ENCODE measurements around the gene ZBTB20. TPM values are rescaled to one million over a fixed set of nuclear protein-coding genes. Genes with fewer than 3 reads are reported as not detected.

Gene ZBTB20
- total RNA-seq, 3 donors from 2014 or later (not counting 1 experiment from before 2014, with no cell fraction given) = 52.7 to 58.3 (median 55.9) TPM

GRCh38 chr3:114962189-114962588, 184.9 kb downstream of the ZBTB20 start:
- Histone ChIP-seq H3K27me3 (ENCODE audit: control insufficient read depth, insufficient read depth, low read length) (no peaks in the 10 kb centered on the region), H3K4me3 (ENCODE audit: low read length) (no peak overlapping the region), H3K4me1 (ENCODE audit: control insufficient read depth, insufficient read depth, low read length) (no peaks in the 10 kb centered on the region), H3K27ac (ENCODE audit: low read length) (no peak overlapping the region), H3K9me3 (ENCODE audit: control insufficient read depth, insufficient read depth, low read length) (no peaks in the 10 kb centered on the region), H3K36me3 (ENCODE audit: control insufficient read depth, insufficient read depth, low read length) (no peaks in the 10 kb centered on the region)
- DNase-seq (no peak), ATAC-seq (no peak)
- TF ChIP-seq CTCF (IDR thresholded peaks at IDR 0.05) = no peak
- Mint-ChIP-seq H3K27me3 (ENCODE audit: low read depth in 2 of 2) (no peaks in the 10 kb centered on the region), H3K4me1 (peaks cover 0 to 6% of the 10 kb centered on the region in 2 donors), H3K4me3 (no peak overlapping the region), H3K9me3 (no peaks in the 10 kb centered on the region), H3K36me3 (no peaks in the 10 kb centered on the region), H3K27ac (no peak overlapping the region)
- WGBS (ENCODE audit: insufficient coverage) = no CpG with 5 or more reads among the region's 2 CpGs
- intact Hi-C loops (cut with micrococcal nuclease) = no loop called here

GRCh38 chr3:114958930-114959329, 188.2 kb downstream of the ZBTB20 start:
- no peaks in the 10 kb centered on the region for H3K9me3 ChIP-seq (ENCODE audit: control insufficient read depth, insufficient read depth, low read length)
- no peaks in the 10 kb centered on the region for H3K4me1 ChIP-seq (ENCODE audit: control insufficient read depth, insufficient read depth, low read length)
- H3K4me3 ChIP-seq (ENCODE audit: low read length) = no peak overlapping the region
- H3K27me3 ChIP-seq (ENCODE audit: control insufficient read depth, insufficient read depth, low read length) = no peaks in the 10 kb centered on the region
- Mint-ChIP-seq H3K4me3 (no peak overlapping the region), H3K9me3 (no peaks in the 10 kb centered on the region), H3K4me1 (peaks cover 0 to 10% of the 10 kb centered on the region in 2 donors), H3K36me3 (peaks cover 1% of the 10 kb centered on the region), H3K27me3 (ENCODE audit: low read depth in 2 of 2) (no peaks in the 10 kb centered on the region), H3K27ac (no peak overlapping the region)
- no peak for DNase-seq
- TF ChIP-seq CTCF (IDR thresholded peaks at IDR 0.05) = no peak
- intact Hi-C loops (cut with micrococcal nuclease) = no loop called here
- no peak for ATAC-seq
- H3K27ac ChIP-seq (ENCODE audit: low read length) = no peak overlapping the region
- no peaks in the 10 kb centered on the region for H3K36me3 ChIP-seq (ENCODE audit: control insufficient read depth, insufficient read depth, low read length)

- DNase-seq (no peak), ATAC-seq (no peak)
- Mint-ChIP-seq H3K27ac (no peak overlapping the region), H3K4me3 (no peak overlapping the region), H3K27me3 (ENCODE audit: low read depth in 2 of 2) (no peaks in the 10 kb centered on the region), H3K36me3 (peaks cover 17% of the 10 kb centered on the region), H3K9me3 (peaks cover 6 to 8% of the 10 kb centered on the region in 2 donors), H3K4me1 (peaks cover 0 to 5% of the 10 kb centered on the region in 2 donors)
- 100% methylated on average over 1 of the region's 1 CpG for WGBS (ENCODE audit: insufficient coverage)
- Histone ChIP-seq H3K36me3 (ENCODE audit: control insufficient read depth, insufficient read depth, low read length) (no peaks in the 10 kb centered on the region), H3K9me3 (ENCODE audit: control insufficient read depth, insufficient read depth, low read length) (no peaks in the 10 kb centered on the region), H3K27me3 (ENCODE audit: control insufficient read depth, insufficient read depth, low read length) (no peaks in the 10 kb centered on the region), H3K27ac (ENCODE audit: low read length) (no peak overlapping the region), H3K4me3 (ENCODE audit: low read length) (no peak overlapping the region), H3K4me1 (ENCODE audit: control insufficient read depth, insufficient read depth, low read length) (no peaks in the 10 kb centered on the region)
- intact Hi-C loops (cut with micrococcal nuclease) = no loop called here
- TF ChIP-seq CTCF (IDR thresholded peaks at IDR 0.05) = no peak
Measured at GRCh38 chr3:114953800-114954199, 193.3 kb downstream of the ZBTB20 start.

GRCh38 chr3:114953215-114953799, 193.8 kb downstream of the ZBTB20 start:
- H3K9me3 ChIP-seq (ENCODE audit: control insufficient read depth, insufficient read depth, low read length) = no peaks in the 10 kb centered on the region
- H3K36me3 ChIP-seq (ENCODE audit: control insufficient read depth, insufficient read depth, low read length) = no peaks in the 10 kb centered on the region
- Mint-ChIP-seq H3K9me3 (peaks cover 6 to 8% of the 10 kb centered on the region in 2 donors), H3K27me3 (ENCODE audit: low read depth in 2 of 2) (no peaks in the 10 kb centered on the region), H3K36me3 (peaks cover 17% of the 10 kb centered on the region), H3K4me3 (no peak overlapping the region), H3K4me1 (peaks cover 0 to 5% of the 10 kb centered on the region in 2 donors), H3K27ac (no peak overlapping the region)
- no peak overlapping the region for H3K4me3 ChIP-seq (ENCODE audit: low read length)
- no peak for TF ChIP-seq CTCF (IDR thresholded peaks at IDR 0.05)
- intact Hi-C loops (cut with micrococcal nuclease) = no loop called here
- no CpG with 5 or more reads among the region's 3 CpGs for WGBS (ENCODE audit: insufficient coverage)
- ATAC-seq (no peak), DNase-seq (no peak)
- no peak overlapping the region for H3K27ac ChIP-seq (ENCODE audit: low read length)
- no peaks in the 10 kb centered on the region for H3K27me3 ChIP-seq (ENCODE audit: control insufficient read depth, insufficient read depth, low read length)
- H3K4me1 ChIP-seq (ENCODE audit: control insufficient read depth, insufficient read depth, low read length) = no peaks in the 10 kb centered on the region
